OCI-LY3 (cell line): Measurements from ENCODE around the gene C16orf92.

Experiments
- EZH2phosphoT487 ChIP-seq: fragments of 200-600 bp; shearing (Covaris generic); IDR thresholded peaks from 2 replicates; pipeline ENCODE4 v1.6.1; 2018; ENCODE audit warnings: antibody characterized with exemption, mixed run types, low read depth
- TF ChIP-seq, protein P1 (sequence below): fragments of 200-600, 300-600 bp; sonication (generic); IDR thresholded peaks from 2 replicates; pipeline ENCODE4 v1.5.1; 2014; ENCODE audit warnings: antibody characterized with exemption, low read length, low read depth

DNA sequence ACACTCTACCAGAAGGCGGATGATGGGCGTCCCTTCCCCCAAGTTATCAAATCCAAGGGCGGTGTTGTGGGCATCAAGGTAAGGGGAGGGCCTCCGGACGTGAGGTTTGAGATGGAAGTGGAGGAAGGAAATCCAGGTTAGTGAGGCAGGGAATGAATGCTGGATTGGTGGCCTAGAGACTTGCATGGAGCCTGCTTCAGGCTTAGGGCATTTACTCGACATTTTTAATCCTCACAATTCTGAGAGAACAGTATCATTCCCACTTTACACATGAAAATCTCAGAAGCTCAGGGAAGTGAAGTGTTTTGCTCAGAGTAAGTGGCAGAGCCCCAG, 44.6 kb downstream of the C16orf92 start:
- TF ChIP-seq, protein P1, sequence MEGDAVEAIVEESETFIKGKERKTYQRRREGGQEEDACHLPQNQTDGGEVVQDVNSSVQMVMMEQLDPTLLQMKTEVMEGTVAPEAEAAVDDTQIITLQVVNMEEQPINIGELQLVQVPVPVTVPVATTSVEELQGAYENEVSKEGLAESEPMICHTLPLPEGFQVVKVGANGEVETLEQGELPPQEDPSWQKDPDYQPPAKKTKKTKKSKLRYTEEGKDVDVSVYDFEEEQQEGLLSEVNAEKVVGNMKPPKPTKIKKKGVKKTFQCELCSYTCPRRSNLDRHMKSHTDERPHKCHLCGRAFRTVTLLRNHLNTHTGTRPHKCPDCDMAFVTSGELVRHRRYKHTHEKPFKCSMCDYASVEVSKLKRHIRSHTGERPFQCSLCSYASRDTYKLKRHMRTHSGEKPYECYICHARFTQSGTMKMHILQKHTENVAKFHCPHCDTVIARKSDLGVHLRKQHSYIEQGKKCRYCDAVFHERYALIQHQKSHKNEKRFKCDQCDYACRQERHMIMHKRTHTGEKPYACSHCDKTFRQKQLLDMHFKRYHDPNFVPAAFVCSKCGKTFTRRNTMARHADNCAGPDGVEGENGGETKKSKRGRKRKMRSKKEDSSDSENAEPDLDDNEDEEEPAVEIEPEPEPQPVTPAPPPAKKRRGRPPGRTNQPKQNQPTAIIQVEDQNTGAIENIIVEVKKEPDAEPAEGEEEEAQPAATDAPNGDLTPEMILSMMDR, result no peak
- TF ChIP-seq EZH2phosphoT487, result no peak
